H9 (cell line): ENCODE results near the gene TMEM175. TPM values are rescaled to one million over a fixed set of nuclear protein-coding genes. Genes with fewer than 3 reads are reported as not detected.

ENCODE experiments used
- DNase-seq: peaks from one replicate; pipeline ENCODE4 v3.0.0-alpha.2; 2017
- H2AFZ ChIP-seq: one replicate; pipeline ENCODE4 v1.6.1; 2013; ENCODE audit warnings: mild to moderate bottlenecking, low read length, control low read depth, moderate library complexity
- H2AK5ac ChIP-seq: 2 replicates; pipeline ENCODE4 v1.6.1; 2013; ENCODE audit warnings: low read length, control low read depth, mixed read lengths; ENCODE audit not compliant: insufficient read length
- H2BK120ac ChIP-seq: one replicate; pipeline ENCODE4 v1.6.1; 2013; ENCODE audit warnings: low read depth, mild to moderate bottlenecking, low read length, control low read depth, inconsistent platforms; ENCODE audit not compliant: poor library complexity, severe bottlenecking
- H2BK12ac ChIP-seq: 2 replicates; pipeline ENCODE4 v1.6.1; 2013; ENCODE audit warnings: low read length, control low read depth, mixed read lengths, low read depth; ENCODE audit not compliant: insufficient read length
- H2BK15ac ChIP-seq: 2 replicates; pipeline ENCODE4 v1.6.1; 2013; ENCODE audit warnings: low read depth, low read length, control low read depth
- H2BK20ac ChIP-seq: one replicate; pipeline ENCODE4 v1.6.1; 2013; ENCODE audit warnings: low read depth, mild to moderate bottlenecking, low read length, control low read depth, inconsistent platforms; ENCODE audit not compliant: poor library complexity, severe bottlenecking
- H2BK5ac ChIP-seq: 2 replicates; pipeline ENCODE4 v1.6.1; 2013; ENCODE audit warnings: low read length, control low read depth, mixed read lengths; ENCODE audit not compliant: insufficient read length
- H3K14ac ChIP-seq: 2 replicates; pipeline ENCODE4 v1.6.1; 2013; ENCODE audit warnings: low read length, control low read depth; ENCODE audit not compliant: insufficient read depth
- H3K18ac ChIP-seq: 2 replicates; pipeline ENCODE4 v1.6.1; 2013; ENCODE audit warnings: low read depth, mild to moderate bottlenecking, mixed read lengths, low read length, control low read depth; ENCODE audit not compliant: insufficient read length
- H3K23ac ChIP-seq: 2 replicates; pipeline ENCODE4 v1.6.1; 2013; ENCODE audit warnings: low read length, control low read depth, mixed read lengths, low read depth; ENCODE audit not compliant: insufficient read length
- H3K23me2 ChIP-seq: 2 replicates; pipeline ENCODE4 v1.6.1; 2013; ENCODE audit warnings: low read depth, mild to moderate bottlenecking, mixed read lengths, low read length, control low read depth; ENCODE audit not compliant: insufficient read length, poor library complexity, severe bottlenecking
- H3K27ac ChIP-seq: 2 replicates; pipeline ENCODE4 v1.5.1; 2013; ENCODE audit warnings: low read length, control low read depth, mixed read lengths, low read depth; ENCODE audit not compliant: insufficient read length
- H3K27me3 ChIP-seq: 2 replicates; pipeline ENCODE4 v1.6.1; 2013; ENCODE audit warnings: low read length, control low read depth, inconsistent platforms; ENCODE audit not compliant: insufficient read depth
- H3K4ac ChIP-seq: 2 replicates; pipeline ENCODE4 v1.6.1; 2013; ENCODE audit warnings: low read depth, mild to moderate bottlenecking, control low read depth, inconsistent platforms, low read length, moderate library complexity
- H3K4me1 ChIP-seq: 2 replicates; pipeline ENCODE4 v1.6.1; 2013; ENCODE audit warnings: low read length, control low read depth, inconsistent platforms; ENCODE audit not compliant: insufficient read depth
- H3K4me2 ChIP-seq: 2 replicates; pipeline ENCODE4 v1.6.1; 2013; ENCODE audit warnings: low read length, control low read depth, mixed read lengths; ENCODE audit not compliant: insufficient read length, insufficient read depth
- H3K56ac ChIP-seq: 2 replicates; pipeline ENCODE4 v1.6.1; 2013; ENCODE audit warnings: low read depth, mild to moderate bottlenecking, mixed read lengths, low read length, control low read depth; ENCODE audit not compliant: insufficient read length
- H3K79me1 ChIP-seq: 2 replicates; pipeline ENCODE4 v1.6.1; 2013; ENCODE audit warnings: low read depth, mild to moderate bottlenecking, moderate library complexity, low read length, control low read depth, inconsistent platforms; ENCODE audit not compliant: insufficient read depth, poor library complexity, severe bottlenecking
- H3K79me2 ChIP-seq: 2 replicates; pipeline ENCODE4 v1.6.1; 2013; ENCODE audit warnings: low read length, control low read depth, inconsistent platforms; ENCODE audit not compliant: insufficient read depth
- H3K9ac ChIP-seq: 2 replicates; pipeline ENCODE4 v1.6.1; 2013; ENCODE audit warnings: low read length, control low read depth, mixed read lengths; ENCODE audit not compliant: insufficient read length; ENCODE audit errors: extremely low read depth
- H3K9me3 ChIP-seq: one replicate; pipeline ENCODE4 v1.6.1; 2013; ENCODE audit warnings: low read depth, low read length, inconsistent platforms; ENCODE audit not compliant: control insufficient read depth
- H3T11ph ChIP-seq: one replicate; pipeline ENCODE4 v1.6.1; 2013; ENCODE audit warnings: mild to moderate bottlenecking, low read length, control low read depth, inconsistent platforms
- H4K20me1 ChIP-seq: one replicate; pipeline ENCODE4 v1.6.1; 2013; ENCODE audit not compliant: control insufficient read depth, insufficient read length, insufficient read depth
- H4K5ac ChIP-seq: 2 replicates; pipeline ENCODE4 v1.6.1; 2013; ENCODE audit warnings: low read depth, mild to moderate bottlenecking, mixed read lengths, low read length, control low read depth; ENCODE audit not compliant: insufficient read length
- H4K8ac ChIP-seq: replicated peaks from 2 replicates; pipeline ENCODE4 v1.6.1; 2013; ENCODE audit warnings: low read length, control low read depth, mixed read lengths, low read depth; ENCODE audit not compliant: insufficient read length
- H4K91ac ChIP-seq: 2 replicates; pipeline ENCODE4 v1.6.1; 2013; ENCODE audit warnings: low read depth, mild to moderate bottlenecking, moderate library complexity, mixed read lengths, low read length, control low read depth; ENCODE audit not compliant: insufficient read length
- H3K27ac Mint-ChIP-seq, 3 experiments: 2 replicates in 2 of 3; 3 replicates in 1 of 3; pipeline ENCODE4 v1.8.0; 2020 to 2021; ENCODE audit warnings: mixed read lengths in 3 of 3, mild to moderate bottlenecking in 1 of 3, moderate library complexity in 1 of 3
- H3K27me3 Mint-ChIP-seq: 2 replicates; pipeline ENCODE4 v1.8.0; 2021; ENCODE audit warnings: low read depth, mild to moderate bottlenecking, moderate library complexity, mixed read lengths
- H3K36me3 Mint-ChIP-seq, 3 experiments: 2 replicates in 2 of 3; 3 replicates in 1 of 3; pipeline ENCODE4 v1.8.0; 2020 to 2021; ENCODE audit warnings: low read depth in 3 of 3, mixed read lengths in 3 of 3; ENCODE audit not compliant: insufficient read depth in 1 of 3
- H3K4me1 Mint-ChIP-seq, 2 experiments: 2 replicates each; pipeline ENCODE4 v1.8.0; 2020; ENCODE audit warnings: mixed read lengths in 2 of 2
- H3K4me3 Mint-ChIP-seq, 2 experiments: 2 replicates in 1 of 2; 3 replicates in 1 of 2; pipeline ENCODE4 v1.8.0; 2020 to 2021; ENCODE audit warnings: mild to moderate bottlenecking in 2 of 2, mixed read lengths in 2 of 2, moderate library complexity in 1 of 2
- H3K9me3 Mint-ChIP-seq, 2 experiments: 2 replicates in 1 of 2; 3 replicates in 1 of 2; pipeline ENCODE4 v1.8.0; 2020; ENCODE audit warnings: mild to moderate bottlenecking in 2 of 2, mixed read lengths in 2 of 2, moderate library complexity in 1 of 2
- CTCF ChIP-seq: fragments of 200-600 bp; sonication (generic); conservative IDR thresholded peaks from 3 replicates; pipeline ENCODE4 v1.8.0; 2021; ENCODE audit warnings: antibody characterized with exemption, mild to moderate bottlenecking
- WGBS: extraction: QIAGEN DNeasy Blood & Tissue Kit; methylation state at CpG from one replicate; pipeline ENCODE4 v1.1.7; 2013; ENCODE audit warnings: missing lambda C conversion rate, low lambda C conversion rate, mixed read lengths; ENCODE audit not compliant: insufficient read length; ENCODE audit errors: extremely low coverage; 5-methylcytosine and 5-hydroxymethylcytosine counted together
- total RNA-seq: library from RNA; stranded (reverse); gene quantifications from 2 replicates; pipeline ENCODE4 v1.2.1, GENCODE V29; 2021

The TMEM175 gene
- total RNA-seq, 1 experiment from 2014 or later: 6.4 TPM

DNA sequence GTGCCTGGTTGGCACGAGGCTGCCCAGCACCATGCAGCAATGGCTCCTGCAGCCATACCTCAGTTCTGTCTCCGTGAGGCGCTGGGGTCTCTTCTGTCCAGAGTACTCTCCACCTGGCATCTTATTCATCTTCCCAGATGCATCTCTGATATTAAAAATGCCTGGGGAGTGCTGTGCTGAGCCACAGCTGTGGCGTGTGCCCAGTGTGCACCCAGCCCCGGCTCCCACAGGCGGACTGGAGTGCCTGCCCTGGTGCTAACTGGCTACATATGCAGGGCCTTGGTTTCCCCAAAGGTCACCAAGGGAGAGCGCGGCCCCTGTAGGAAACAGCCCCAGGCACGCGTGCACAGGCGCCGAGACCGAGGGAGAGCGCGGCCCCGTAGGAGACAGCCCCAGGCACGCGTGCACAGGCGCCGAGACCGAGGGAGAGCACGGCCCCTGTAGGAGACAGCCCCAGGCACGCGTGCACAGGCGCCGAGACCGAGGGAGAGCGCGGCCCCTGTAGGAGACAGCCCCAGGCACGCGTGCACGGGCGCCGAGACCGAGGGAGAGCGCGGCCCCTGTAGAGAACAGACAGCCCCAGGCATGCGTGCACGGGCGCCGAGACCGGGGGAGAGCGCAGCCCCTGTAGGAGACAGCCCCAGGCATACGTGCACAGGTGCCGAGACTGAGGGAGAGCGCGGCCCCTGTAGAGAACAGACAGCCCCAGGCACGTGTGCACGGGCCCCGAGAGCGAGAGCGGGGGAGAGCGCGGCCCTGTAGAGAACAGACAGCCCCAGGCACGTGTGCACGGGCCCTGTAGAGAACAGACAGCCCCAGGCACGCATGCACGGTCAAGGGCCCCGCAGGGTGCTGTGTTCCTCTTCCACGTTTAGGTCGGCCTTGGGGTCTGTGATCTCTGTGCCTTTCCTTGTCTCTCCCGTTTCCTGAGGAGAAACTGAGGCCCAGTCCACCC is 14.5 kb downstream of the TMEM175 start:
- H4K5ac ChIP-seq: no peak overlapping the region
- no peak overlapping the region for H3K23ac ChIP-seq
- no peak overlapping the region for H3T11ph ChIP-seq
- no CpG with 5 or more reads among the region's 62 CpGs for WGBS
- no peak overlapping the region for H2AFZ ChIP-seq
- no peak overlapping the region for H2AK5ac ChIP-seq
- no peaks in the 10 kb centered on the region for H3K27me3 ChIP-seq
- TF ChIP-seq CTCF: no peak
- H3K14ac ChIP-seq: no peak overlapping the region
- no peak overlapping the region for H4K91ac ChIP-seq
- no peak overlapping the region for H4K8ac ChIP-seq
- H3K9ac ChIP-seq: no peak overlapping the region
- peaks cover 13% of the 10 kb centered on the region for H3K27me3 Mint-ChIP-seq
- H3K4me3 Mint-ChIP-seq: no peak overlapping the region
- H3K4ac ChIP-seq: no peak overlapping the region
- no peaks in the 10 kb centered on the region for H3K23me2 ChIP-seq
- no peaks in the 10 kb centered on the region for H3K79me1 ChIP-seq
- DNase-seq: no peak
- no peaks in the 10 kb centered on the region; the same call in 1 of the 2 replicates for H3K4me1 ChIP-seq
- H3K4me1 Mint-ChIP-seq: peaks cover 13 to 21% of the 10 kb centered on the region in 2 experiments
- no peak overlapping the region for H2BK12ac ChIP-seq
- H3K56ac ChIP-seq: no peak overlapping the region
- H2BK5ac ChIP-seq: no peak overlapping the region
- no peaks in the 10 kb centered on the region for H3K9me3 Mint-ChIP-seq
- H3K27ac ChIP-seq: no peak overlapping the region
- H3K36me3 Mint-ChIP-seq: no peaks in the 10 kb centered on the region; a peak in 1 of 7 replicates
- H3K18ac ChIP-seq: no peak overlapping the region
- no peak overlapping the region for H3K27ac Mint-ChIP-seq
- no peaks in the 10 kb centered on the region for H4K20me1 ChIP-seq
- H2BK15ac ChIP-seq: no peak overlapping the region
- H3K9me3 ChIP-seq: no peaks in the 10 kb centered on the region
- H2BK20ac ChIP-seq: no peak overlapping the region
- H2BK120ac ChIP-seq: no peak overlapping the region
- no peaks in the 10 kb centered on the region for H3K79me2 ChIP-seq
- no peak overlapping the region for H3K4me2 ChIP-seq
